CD4-positive, alpha-beta T cell treated with Interleukin-1 beta for 1 hour (primary cell): ENCODE results near the gene VPS8.

Source experiments
- DNase-seq, 2 donors: peaks; one replicate each; pipeline ENCODE4 v3.0.0-alpha.2; 2020 to 2022

VPS8 gene

GRCh38 chr3:184812662-184813042 is 686 bp downstream of the VPS8 start:
- no peak for DNase-seq

- no peak for DNase-seq
These were observed 1.4 kb downstream of the VPS8 start for GRCh38 chr3:184813357-184813756.

- DNase-seq = no peak
These were observed 2.2 kb downstream of the VPS8 start for GRCh38 chr3:184814214-184814613.

- DNase-seq = peak in 1 of 2 donors; percentile 11
These were observed 3.3 kb downstream of the VPS8 start for GRCh38 chr3:184815046-184815930.

- DNase-seq = no peak
These were observed 4.6 kb downstream of the VPS8 start for GRCh38 chr3:184816614-184817013.

GRCh38 chr3:184820525-184820924 is 8.6 kb downstream of the VPS8 start:
- no peak for DNase-seq

- no peak for DNase-seq
These were observed 9.1 kb downstream of the VPS8 start for GRCh38 chr3:184821034-184821433.

- no peak for DNase-seq
These were observed 10.1 kb downstream of the VPS8 start for GRCh38 chr3:184822081-184822480.

GRCh38 chr3:184822654-184823053 is 10.7 kb downstream of the VPS8 start:
- DNase-seq = no peak

GRCh38 chr3:184823990-184824389 is 12.0 kb downstream of the VPS8 start:
- no peak for DNase-seq

- no peak for DNase-seq
These were observed 13.3 kb downstream of the VPS8 start for GRCh38 chr3:184825121-184825820.

GRCh38 chr3:184827572-184827971 is 15.6 kb downstream of the VPS8 start:
- no peak for DNase-seq

- DNase-seq = no peak
These were observed 20.1 kb downstream of the VPS8 start for GRCh38 chr3:184832044-184832443.

- DNase-seq = no peak
These were observed 20.9 kb downstream of the VPS8 start for GRCh38 chr3:184832903-184833302.

- DNase-seq = no peak
These were observed 24.3 kb downstream of the VPS8 start for GRCh38 chr3:184836090-184836822.

- no peak for DNase-seq
These were observed 30.5 kb downstream of the VPS8 start for GRCh38 chr3:184842433-184842832.

- DNase-seq = no peak
These were observed 33.9 kb downstream of the VPS8 start for GRCh38 chr3:184845819-184846218.

GRCh38 chr3:184846496-184846895 is 34.5 kb downstream of the VPS8 start:
- no peak for DNase-seq

GRCh38 chr3:184848934-184849333 is 37.0 kb downstream of the VPS8 start:
- no peak for DNase-seq

- DNase-seq = no peak
These were observed 38.2 kb downstream of the VPS8 start for GRCh38 chr3:184850201-184850600.

GRCh38 chr3:184857099-184857498 is 45.1 kb downstream of the VPS8 start:
- no peak for DNase-seq

GRCh38 chr3:184864000-184864399 is 52.0 kb downstream of the VPS8 start:
- DNase-seq = no peak

GRCh38 chr3:184868477-184868876 is 56.5 kb downstream of the VPS8 start:
- DNase-seq = no peak

- DNase-seq = no peak
These were observed 60.2 kb downstream of the VPS8 start for GRCh38 chr3:184872200-184872599.
